ENCODE measurements around the gene RMRP.
A peak's percentile ranks its signal among the peaks of the same experiment; 100 is the strongest.

DNA sequence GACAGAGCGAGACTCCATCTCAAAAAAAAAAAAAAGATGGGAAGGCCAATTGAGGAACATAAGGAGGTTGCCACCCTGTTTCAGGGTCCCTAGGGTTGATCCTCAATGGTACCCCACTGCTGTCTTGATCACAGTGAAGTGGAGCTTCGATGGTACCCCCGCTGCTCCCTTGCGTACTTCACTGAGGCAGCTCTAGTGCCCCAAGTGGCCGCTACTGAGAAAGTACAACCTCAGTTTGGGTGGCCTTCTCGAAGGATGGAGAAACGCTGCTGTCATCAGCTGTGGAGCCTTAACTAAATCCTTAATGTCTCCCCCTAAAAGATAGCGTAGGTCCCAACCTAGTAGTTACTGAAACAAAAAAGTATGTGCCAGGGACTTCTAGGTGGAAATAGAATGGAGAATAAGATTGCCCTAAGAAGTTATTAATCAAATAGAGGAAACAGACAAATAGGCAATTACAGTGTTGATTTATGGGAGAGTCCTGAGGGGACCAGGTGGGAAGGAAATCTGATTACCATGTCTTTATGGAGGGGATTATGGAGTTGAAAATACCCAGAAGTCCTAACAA is 46.5 kb downstream of the RMRP start:
- TF ChIP-seq, protein P1, sequence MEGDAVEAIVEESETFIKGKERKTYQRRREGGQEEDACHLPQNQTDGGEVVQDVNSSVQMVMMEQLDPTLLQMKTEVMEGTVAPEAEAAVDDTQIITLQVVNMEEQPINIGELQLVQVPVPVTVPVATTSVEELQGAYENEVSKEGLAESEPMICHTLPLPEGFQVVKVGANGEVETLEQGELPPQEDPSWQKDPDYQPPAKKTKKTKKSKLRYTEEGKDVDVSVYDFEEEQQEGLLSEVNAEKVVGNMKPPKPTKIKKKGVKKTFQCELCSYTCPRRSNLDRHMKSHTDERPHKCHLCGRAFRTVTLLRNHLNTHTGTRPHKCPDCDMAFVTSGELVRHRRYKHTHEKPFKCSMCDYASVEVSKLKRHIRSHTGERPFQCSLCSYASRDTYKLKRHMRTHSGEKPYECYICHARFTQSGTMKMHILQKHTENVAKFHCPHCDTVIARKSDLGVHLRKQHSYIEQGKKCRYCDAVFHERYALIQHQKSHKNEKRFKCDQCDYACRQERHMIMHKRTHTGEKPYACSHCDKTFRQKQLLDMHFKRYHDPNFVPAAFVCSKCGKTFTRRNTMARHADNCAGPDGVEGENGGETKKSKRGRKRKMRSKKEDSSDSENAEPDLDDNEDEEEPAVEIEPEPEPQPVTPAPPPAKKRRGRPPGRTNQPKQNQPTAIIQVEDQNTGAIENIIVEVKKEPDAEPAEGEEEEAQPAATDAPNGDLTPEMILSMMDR (IDR thresholded peaks at IDR 0.05): peak in 2 of 3 experiments; percentile 22 to 46
- TF ChIP-seq POLR2AphosphoS5 (IDR thresholded peaks at IDR 0.05; ENCODE audit: insufficient read depth in 1 of 2, low read depth in 1 of 2): no peak

Data from vagina (tissue), 2 donors.